SH-SY5Y (cell line): ENCODE measurements around the gene ORC6.

Experiments used
- GATA2 ChIP-seq: IDR thresholded peaks from 2 replicates; pipeline ENCODE4 v1.6.1; 2011; ENCODE audit warnings: mild to moderate bottlenecking, low read depth, low read length
- GATA3 ChIP-seq: IDR thresholded peaks from 2 replicates; pipeline ENCODE4 v1.6.1; 2011; ENCODE audit warnings: low read depth, mild to moderate bottlenecking, low read length, moderate library complexity

DNA sequence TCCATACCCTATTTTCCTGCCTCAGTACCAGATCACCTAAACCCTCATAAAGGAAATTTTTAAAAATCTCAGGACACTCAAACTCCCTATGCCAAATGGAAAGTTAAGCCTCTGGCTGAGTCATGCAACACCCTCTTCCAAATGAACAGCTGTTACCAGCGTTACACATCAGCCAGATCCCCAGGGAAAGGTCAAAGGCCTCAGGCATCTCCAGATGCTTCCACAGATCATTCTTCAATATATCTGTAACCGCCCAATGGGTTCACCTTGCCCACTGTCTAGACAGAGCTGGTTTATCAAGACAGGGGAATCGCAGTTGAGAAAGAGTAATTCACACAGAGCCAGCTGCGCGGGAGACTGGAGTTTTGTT, 39.2 kb upstream of the ORC6 start:
- no peak for TF ChIP-seq GATA2
- TF ChIP-seq GATA3 = no peak
